B cell (primary cell): Measurements from ENCODE around the gene KHDC4. TPM values are rescaled to one million over a fixed set of nuclear protein-coding genes. Genes with fewer than 3 reads are reported as not detected.
A peak's percentile ranks its signal among the peaks of the same experiment; 100 is the strongest.

Source experiments
- ATAC-seq: fragments of 200-7000 bp; cut with Tn5 transposase; one replicate; pipeline ENCODE4 v1.10.0; 2021; ENCODE audit warnings: low read depth, mild to moderate bottlenecking, moderate number of reproducible peaks, moderate library complexity
- CTCF ChIA-PET: fragments of 350-600 bp; sonication (Branson Sonifier 250); formaldehyde crosslinking; loops from one replicate; lab custom pipeline; 2021; ENCODE audit warnings: antibody characterized with exemption, inconsistent platforms; lab: Charles Lee
- POLR2A ChIA-PET: fragments of 350-600 bp; sonication (Branson Sonifier 250); formaldehyde crosslinking; loops from one replicate; lab custom pipeline; 2021; ENCODE audit warnings: antibody characterized with exemption; lab: Charles Lee
- DNase-seq: peaks from one replicate; pipeline ENCODE4 v3.0.0; 2013
- H2AFZ ChIP-seq: 2 replicates; pipeline ENCODE4 v1.6.1; 2012; ENCODE audit warnings: mild to moderate bottlenecking, low read depth, low read length; ENCODE audit not compliant: insufficient read depth, poor library complexity, severe bottlenecking
- H3K27ac ChIP-seq, 2 donors: 1 replicate in 1 of 2; 2 replicates in 1 of 2; pipeline ENCODE4 v1.5.1; 2012 to 2013; ENCODE audit warnings: low read length in 2 of 2, mild to moderate bottlenecking in 2 of 2, moderate library complexity in 1 of 2
- H3K27me3 ChIP-seq, 4 experiments: fragments of 200-600 bp in 1 of 4; sonication (generic) in 1 of 4; replicated peaks in 1 of 4; 1 replicate in 2 of 4; 2 replicates in 2 of 4; pipeline versions ENCODE4 v1.6.1 to v1.7.0; 2013 to 2016; ENCODE audit warnings: low read length in 3 of 4, mild to moderate bottlenecking in 2 of 4, mixed read lengths in 1 of 4, moderate library complexity in 1 of 4; ENCODE audit not compliant: insufficient read depth in 4 of 4, control insufficient read depth in 3 of 4; ENCODE audit errors: control extremely low read depth in 1 of 4
- H3K36me3 ChIP-seq, 2 experiments: replicated peaks in 1 of 2; 1 replicate in 1 of 2; 2 replicates in 1 of 2; pipeline versions ENCODE4 v1.6.1 to v1.7.1; 2013; ENCODE audit warnings: low read length in 1 of 2; ENCODE audit not compliant: insufficient read depth in 2 of 2, control insufficient read depth in 1 of 2; ENCODE audit errors: control extremely low read depth in 1 of 2, extremely low read depth in 1 of 2
- H3K4me1 ChIP-seq, 2 donors: fragments of 200-600 bp in 1 of 2; sonication (generic) in 1 of 2; 1 replicate in 1 of 2; 2 replicates in 1 of 2; pipeline versions ENCODE4 v1.5.1 to v1.6.1; 2013 to 2017; ENCODE audit warnings: low read length in 2 of 2; ENCODE audit not compliant: control insufficient read depth in 2 of 2, insufficient read depth in 2 of 2
- H3K4me2 ChIP-seq: replicated peaks from 2 replicates; pipeline ENCODE3; 2012; ENCODE audit warnings: mild to moderate bottlenecking, low read depth, low read length; ENCODE audit not compliant: poor library complexity, severe bottlenecking
- H3K4me3 ChIP-seq, 5 experiments: fragments of 200-600 bp in 1 of 5; sonication (generic) in 1 of 5; 1 replicate in 3 of 5; 2 replicates in 2 of 5; pipeline versions ENCODE4 v1.5.1 to v1.7.0; 2011 to 2016; ENCODE audit warnings: low read length in 4 of 5, mild to moderate bottlenecking in 4 of 5, low read depth in 2 of 5, control low read depth in 1 of 5, moderate library complexity in 1 of 5; ENCODE audit not compliant: insufficient read depth in 1 of 5; ENCODE audit errors: control extremely low read depth in 1 of 5, extremely low read depth in 1 of 5
- H3K79me2 ChIP-seq: fragments of 200-600 bp; sonication (generic); one replicate; pipeline ENCODE4 v1.6.0; 2016; ENCODE audit warnings: low read length; ENCODE audit not compliant: control insufficient read depth, insufficient read depth
- H3K9ac ChIP-seq: fragments of 200-600 bp; sonication (generic); 2 replicates; pipeline ENCODE4 v1.6.1; 2017; ENCODE audit warnings: mild to moderate bottlenecking, low read length, moderate library complexity
- H3K9me3 ChIP-seq, 3 donors: one replicate each; pipeline versions ENCODE4 v1.6.1 to v1.7.1; 2013; ENCODE audit warnings: low read length in 2 of 3; ENCODE audit not compliant: control insufficient read depth in 2 of 3, insufficient read depth in 1 of 3; ENCODE audit errors: control extremely low read depth in 1 of 3
- H4K20me1 ChIP-seq: 2 replicates; pipeline ENCODE4 v1.6.0; 2012; ENCODE audit warnings: mild to moderate bottlenecking, low read length; ENCODE audit not compliant: insufficient read depth, control insufficient read depth, poor library complexity, severe bottlenecking
- H3K27ac Mint-ChIP-seq: one replicate; pipeline ENCODE4 v1.8.0; 2021; ENCODE audit warnings: mixed read lengths
- H3K27me3 Mint-ChIP-seq: one replicate; pipeline ENCODE4 v1.8.0; 2021; ENCODE audit warnings: mixed read lengths
- H3K4me1 Mint-ChIP-seq: one replicate; pipeline ENCODE4 v1.8.0; 2021; ENCODE audit warnings: mixed read lengths
- H3K4me3 Mint-ChIP-seq: one replicate; pipeline ENCODE4 v1.8.0; 2021; ENCODE audit warnings: mixed read lengths
- H3K9me3 Mint-ChIP-seq: one replicate; pipeline ENCODE4 v1.8.0; 2022; ENCODE audit warnings: mixed read lengths; ENCODE audit not compliant: insufficient read depth
- EZH2 ChIP-seq: IDR thresholded peaks from 2 replicates; pipeline ENCODE4 v1.6.1; 2012; ENCODE audit warnings: borderline replicate concordance, low read depth, mild to moderate bottlenecking, moderate library complexity, low read length; ENCODE audit not compliant: insufficient read depth, poor library complexity, severe bottlenecking
- WGBS: methylation state at CpG from one replicate; pipeline ENCODE4 v1.1.5; 2013; ENCODE audit warnings: missing lambda C conversion rate; ENCODE audit not compliant: insufficient coverage; 5-methylcytosine and 5-hydroxymethylcytosine counted together
- intact Hi-C: fragments of 100-400 bp; cut with micrococcal nuclease; formaldehyde crosslinking; loops from one replicate; pipeline ENCODE4 v1.10.0; 2022
- polyA plus RNA-seq: library from polyadenylated mRNA; depleted of rRNA; stranded (reverse); fragments of >200 nt; gene quantifications from 2 replicates; pipeline ENCODE4 v1.2.3, GENCODE V29; 2012
- total RNA-seq, 2 donors: library from RNA; stranded (reverse); fragments of 120-200 nt in 1 of 2; gene quantifications; 1 replicate in 1 of 2; 2 replicates in 1 of 2; pipeline versions ENCODE4 v1.2.3 to v1.2.4, GENCODE V29; 2013 to 2022
- TF ChIP-seq, protein P1 (sequence below): fragments of 200-600 bp; IDR thresholded peaks from one replicate; pipeline ENCODE4 v1.8.0; 2022; ENCODE audit warnings: antibody characterized with exemption, mild to moderate bottlenecking

The KHDC4 gene
- total and polyA plus RNA-seq, 2 donors (not counting 1 experiment from before 2014, with no cell fraction given): 51.3 to 122 TPM

DNA sequence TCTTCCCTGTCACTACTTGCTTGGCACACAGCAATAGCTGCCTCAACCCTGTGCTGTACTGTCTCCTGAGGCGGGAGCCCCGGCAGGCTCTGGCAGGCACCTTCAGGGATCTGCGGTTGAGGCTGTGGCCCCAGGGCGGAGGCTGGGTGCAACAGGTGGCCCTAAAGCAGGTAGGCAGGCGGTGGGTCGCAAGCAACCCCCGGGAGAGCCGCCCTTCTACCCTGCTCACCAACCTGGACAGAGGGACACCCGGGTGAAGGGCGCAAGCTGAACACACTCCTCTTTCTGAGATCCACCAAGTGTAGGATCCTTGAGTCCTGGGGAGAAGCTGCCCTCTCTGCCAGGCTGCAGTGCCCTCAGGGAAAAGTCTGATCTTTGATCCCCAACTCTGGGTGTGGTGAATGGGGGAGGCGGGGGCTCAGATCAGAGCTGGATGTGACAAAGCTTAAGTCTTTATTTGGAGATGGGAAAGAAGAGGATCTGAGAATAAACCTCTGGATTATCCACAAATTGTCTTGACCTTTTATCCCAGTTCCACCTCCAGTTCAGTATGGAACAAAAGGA is 8.4 kb upstream of the KHDC4 start:
- ATAC-seq: no peak
- Histone ChIP-seq H2AFZ (no peak overlapping the region), H3K27ac (peak overlapping the region; percentile 76 to 89), H3K4me1 (peaks cover 90 to 96% of the 10 kb centered on the region in 2 donors), H3K36me3 (peaks cover 0 to 12% of the 10 kb centered on the region in 2 experiments), H3K9ac (no peak overlapping the region), H3K4me3 (no peak overlapping the region), H3K27me3 (no peaks in the 10 kb centered on the region), H3K79me2 (peaks cover 13% of the 10 kb centered on the region), H4K20me1 (no peaks in the 10 kb centered on the region), H3K9me3 (no peaks in the 10 kb centered on the region), H3K4me2 (no peak overlapping the region)
- Mint-ChIP-seq H3K4me3 (no peak overlapping the region), H3K27me3 (no peaks in the 10 kb centered on the region), H3K27ac (peak overlapping the region; percentile 92), H3K9me3 (no peaks in the 10 kb centered on the region), H3K4me1 (peaks cover 86% of the 10 kb centered on the region)
- DNase-seq: no peak
- TF ChIP-seq EZH2: no peak
- TF ChIP-seq, protein P1, sequence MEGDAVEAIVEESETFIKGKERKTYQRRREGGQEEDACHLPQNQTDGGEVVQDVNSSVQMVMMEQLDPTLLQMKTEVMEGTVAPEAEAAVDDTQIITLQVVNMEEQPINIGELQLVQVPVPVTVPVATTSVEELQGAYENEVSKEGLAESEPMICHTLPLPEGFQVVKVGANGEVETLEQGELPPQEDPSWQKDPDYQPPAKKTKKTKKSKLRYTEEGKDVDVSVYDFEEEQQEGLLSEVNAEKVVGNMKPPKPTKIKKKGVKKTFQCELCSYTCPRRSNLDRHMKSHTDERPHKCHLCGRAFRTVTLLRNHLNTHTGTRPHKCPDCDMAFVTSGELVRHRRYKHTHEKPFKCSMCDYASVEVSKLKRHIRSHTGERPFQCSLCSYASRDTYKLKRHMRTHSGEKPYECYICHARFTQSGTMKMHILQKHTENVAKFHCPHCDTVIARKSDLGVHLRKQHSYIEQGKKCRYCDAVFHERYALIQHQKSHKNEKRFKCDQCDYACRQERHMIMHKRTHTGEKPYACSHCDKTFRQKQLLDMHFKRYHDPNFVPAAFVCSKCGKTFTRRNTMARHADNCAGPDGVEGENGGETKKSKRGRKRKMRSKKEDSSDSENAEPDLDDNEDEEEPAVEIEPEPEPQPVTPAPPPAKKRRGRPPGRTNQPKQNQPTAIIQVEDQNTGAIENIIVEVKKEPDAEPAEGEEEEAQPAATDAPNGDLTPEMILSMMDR: no peak
- ChIA-PET CTCF (interaction anchor here (0.6 to 4.8 kb wide), 7 partner anchors 9 to 46 kb away, joined by 3 to 48 read pairs (median 9); partner anchors contain the start of gene KHDC4), POLR2A (interaction anchor here (5.4 kb wide), 1 partner anchor 36 kb away, joined by 61 read pairs; the partner anchor contains the start of gene ARHGEF2)
- intact Hi-C loops: no loop called here
- 96% methylated on average over 9 of the region's 11 CpGs for WGBS

DNA sequence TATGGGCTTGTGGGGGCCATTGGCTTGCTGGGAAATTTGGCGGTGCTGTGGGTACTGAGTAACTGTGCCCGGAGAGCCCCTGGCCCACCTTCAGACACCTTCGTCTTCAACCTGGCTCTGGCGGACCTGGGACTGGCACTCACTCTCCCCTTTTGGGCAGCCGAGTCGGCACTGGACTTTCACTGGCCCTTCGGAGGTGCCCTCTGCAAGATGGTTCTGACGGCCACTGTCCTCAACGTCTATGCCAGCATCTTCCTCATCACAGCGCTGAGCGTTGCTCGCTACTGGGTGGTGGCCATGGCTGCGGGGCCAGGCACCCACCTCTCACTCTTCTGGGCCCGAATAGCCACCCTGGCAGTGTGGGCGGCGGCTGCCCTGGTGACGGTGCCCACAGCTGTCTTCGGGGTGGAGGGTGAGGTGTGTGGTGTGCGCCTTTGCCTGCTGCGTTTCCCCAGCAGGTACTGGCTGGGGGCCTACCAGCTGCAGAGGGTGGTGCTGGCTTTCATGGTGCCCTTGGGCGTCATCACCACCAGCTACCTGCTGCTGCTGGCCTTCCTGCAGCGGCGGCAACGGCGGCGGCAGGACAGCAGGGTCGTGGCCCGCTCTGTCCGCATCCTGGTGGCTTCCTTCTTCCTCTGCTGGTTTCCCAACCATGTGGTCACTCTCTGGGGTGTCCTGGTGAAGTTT is 7.8 kb upstream of the KHDC4 start:
- Histone ChIP-seq H3K4me3 (no peak overlapping the region), H3K4me2 (peak overlapping the region; percentile 43), H3K4me1 (peaks cover 85 to 89% of the 10 kb centered on the region in 2 donors), H3K36me3 (peaks cover 0 to 5% of the 10 kb centered on the region in 2 experiments), H4K20me1 (no peaks in the 10 kb centered on the region), H3K27ac (peak overlapping the region; percentile 76 to 89), H2AFZ (no peak overlapping the region), H3K9me3 (no peaks in the 10 kb centered on the region), H3K9ac (no peak overlapping the region), H3K27me3 (no peaks in the 10 kb centered on the region), H3K79me2 (peaks cover 18% of the 10 kb centered on the region)
- Mint-ChIP-seq H3K9me3 (no peaks in the 10 kb centered on the region), H3K4me1 (peaks cover 82% of the 10 kb centered on the region), H3K4me3 (no peak overlapping the region), H3K27me3 (no peaks in the 10 kb centered on the region), H3K27ac (peak overlapping the region; percentile 92)
- ChIA-PET POLR2A (interaction anchor here (5.4 kb wide), 1 partner anchor 36 kb away, joined by 61 read pairs; the partner anchor contains the start of gene ARHGEF2), CTCF (interaction anchor here (2.0 to 6.1 kb wide), 5 partner anchors 8 to 49 kb away, joined by 9 to 206 read pairs (median 48); partner anchors contain the start of genes ARHGEF2 and KHDC4)
- intact Hi-C loops: no loop called here
- TF ChIP-seq, protein P1: no peak
- TF ChIP-seq EZH2: no peak
- WGBS: 97% methylated on average over 25 of the region's 29 CpGs
- ATAC-seq (no peak), DNase-seq (no peak)
